ENCODE data around the gene EFCAB8.

- TF ChIP-seq ZFP3 (CRISPR knock-in tag; IDR thresholded peaks at IDR 0.05) = no peak
- no peak for TF ChIP-seq ARNTL (CRISPR knock-in tag; IDR thresholded peaks at IDR 0.05; ENCODE audit: borderline replicate concordance, low read depth)
- TF ChIP-seq ZNF70 (CRISPR knock-in tag; IDR thresholded peaks at IDR 0.05) = no peak
- no peak for TF ChIP-seq ZNF8 (CRISPR knock-in tag; IDR thresholded peaks at IDR 0.05)
- no peak for TF ChIP-seq OSR1 (CRISPR knock-in tag; IDR thresholded peaks at IDR 0.05)
- TF ChIP-seq PPARA (CRISPR knock-in tag; IDR thresholded peaks at IDR 0.05; ENCODE audit: borderline replicate concordance) = no peak
- no peak for TF ChIP-seq CREB5 (CRISPR knock-in tag; IDR thresholded peaks at IDR 0.05; ENCODE audit: low read depth)
These were observed 17.5 kb upstream of the EFCAB8 start for GRCh38 chr20:32841174-32841573.

Data from SK-N-SH treated with all-trans-retinoic acid at 6 μM for 48 hours (cell line).